ENCODE results near the gene SLC31A2.

Gene SLC31A2

GRCh38 chr9:113151696-113152630 lies 1.2 kb downstream of the SLC31A2 start:
- no peak for DNase-seq

- no peak for DNase-seq
Observed at GRCh38 chr9:113152699-113153098, 1.9 kb downstream of the SLC31A2 start.

- no peak for DNase-seq
Observed at GRCh38 chr9:113153599-113153998, 2.8 kb downstream of the SLC31A2 start.

GRCh38 chr9:113154471-113154870 lies 3.7 kb downstream of the SLC31A2 start:
- DNase-seq: no peak

- DNase-seq: no peak
Observed at GRCh38 chr9:113154946-113155345, 4.1 kb downstream of the SLC31A2 start.

GRCh38 chr9:113155911-113156588 lies 5.2 kb downstream of the SLC31A2 start:
- DNase-seq: peak; percentile 48

GRCh38 chr9:113156880-113157279 lies 6.1 kb downstream of the SLC31A2 start:
- DNase-seq: no peak

- no peak for DNase-seq
Observed at GRCh38 chr9:113158446-113158845, 7.6 kb downstream of the SLC31A2 start.

- no peak for DNase-seq
Observed at GRCh38 chr9:113160571-113160970, 9.8 kb downstream of the SLC31A2 start.

GRCh38 chr9:113163001-113163400 lies 12.2 kb downstream of the SLC31A2 start:
- no peak for DNase-seq

GRCh38 chr9:113164536-113165300 lies 13.9 kb downstream of the SLC31A2 start:
- no peak for DNase-seq

GRCh38 chr9:113166039-113166438 lies 15.2 kb downstream of the SLC31A2 start:
- no peak for DNase-seq

- DNase-seq: no peak
Observed at GRCh38 chr9:113168809-113169208, 18.0 kb downstream of the SLC31A2 start.

GRCh38 chr9:113173341-113173740 lies 22.5 kb downstream of the SLC31A2 start:
- no peak for DNase-seq

GRCh38 chr9:113176803-113177202 lies 26.0 kb downstream of the SLC31A2 start:
- DNase-seq: no peak

- DNase-seq: no peak
Observed at GRCh38 chr9:113177251-113177650, 26.4 kb downstream of the SLC31A2 start.

- DNase-seq: no peak
Observed at GRCh38 chr9:113178087-113178486, 27.3 kb downstream of the SLC31A2 start.

GRCh38 chr9:113179839-113180238 lies 29.0 kb downstream of the SLC31A2 start:
- no peak for DNase-seq

- no peak for DNase-seq
Observed at GRCh38 chr9:113181165-113181564, 30.4 kb downstream of the SLC31A2 start.

GRCh38 chr9:113183956-113184488 lies 33.2 kb downstream of the SLC31A2 start:
- DNase-seq: no peak

- DNase-seq: no peak
Observed at GRCh38 chr9:113184539-113184938, 33.7 kb downstream of the SLC31A2 start.

- DNase-seq: no peak
Observed at GRCh38 chr9:113185271-113185670, 34.5 kb downstream of the SLC31A2 start.

GRCh38 chr9:113186137-113186755 lies 35.4 kb downstream of the SLC31A2 start:
- DNase-seq: no peak

All from activated naive CD4-positive, alpha-beta T cell treated with Interleukin-2 at 50 U/mL for 16 hours (primary cell).